Endothelial cell (in vitro differentiated cells): ENCODE measurements around the gene HLF. TPM values are rescaled to one million over a fixed set of nuclear protein-coding genes. Genes with fewer than 3 reads are reported as not detected.

Experiments used
- DNase-seq: peaks from one replicate; pipeline ENCODE4 v3.0.0; 2021; ENCODE audit warnings: low spot score
- H3K27ac Mint-ChIP-seq: one replicate; pipeline ENCODE4 v1.8.0; 2021; ENCODE audit warnings: mixed read lengths, inconsistent platforms; ENCODE audit not compliant: unreplicated experiment
- H3K27me3 Mint-ChIP-seq: one replicate; pipeline ENCODE4 v1.8.0; 2021; ENCODE audit warnings: mild to moderate bottlenecking, moderate library complexity, mixed read lengths, inconsistent platforms; ENCODE audit not compliant: unreplicated experiment
- H3K36me3 Mint-ChIP-seq: one replicate; pipeline ENCODE4 v1.8.0; 2021; ENCODE audit warnings: mild to moderate bottlenecking, low read depth, mixed read lengths, inconsistent platforms; ENCODE audit not compliant: unreplicated experiment
- H3K4me1 Mint-ChIP-seq: one replicate; pipeline ENCODE4 v1.8.0; 2021; ENCODE audit warnings: mild to moderate bottlenecking, mixed read lengths, inconsistent platforms; ENCODE audit not compliant: unreplicated experiment
- H3K4me3 Mint-ChIP-seq: one replicate; pipeline ENCODE4 v1.8.0; 2021; ENCODE audit warnings: mild to moderate bottlenecking, mixed read lengths, inconsistent platforms; ENCODE audit not compliant: unreplicated experiment
- H3K9me3 Mint-ChIP-seq: one replicate; pipeline ENCODE4 v1.8.0; 2021; ENCODE audit warnings: mixed read lengths, inconsistent platforms; ENCODE audit not compliant: unreplicated experiment
- CTCF ChIP-seq: fragments of 200-600 bp; sonication (generic); IDR thresholded peaks from one replicate; pipeline ENCODE4 v1.5.0; 2021; ENCODE audit warnings: antibody characterized with exemption; ENCODE audit not compliant: unreplicated experiment
- total RNA-seq: library from RNA; stranded (reverse); fragmentation: NEBNext Ultra II Directional; extraction: Animal tissue kit (Norgen Biotek cat#: 25700); gene quantifications from one replicate; pipeline ENCODE4 v1.2.1, GENCODE V29; 2021; ENCODE audit not compliant: unreplicated experiment

Gene HLF
- total RNA-seq, 1 donor from 2014 or later, result not detected

- Mint-ChIP-seq H3K9me3 (no peaks in the 10 kb centered on the region), H3K4me3 (no peak overlapping the region), H3K4me1 (peaks cover 6% of the 10 kb centered on the region), H3K36me3 (no peaks in the 10 kb centered on the region), H3K27ac (no peak overlapping the region), H3K27me3 (peaks cover 6% of the 10 kb centered on the region)
- no peak for DNase-seq
- no peak for TF ChIP-seq CTCF
These were observed 14.4 kb downstream of the HLF start for GRCh38 chr17:55279203-55279602.

- no peak for TF ChIP-seq CTCF
- Mint-ChIP-seq H3K4me3 (no peak overlapping the region), H3K27me3 (peaks cover 6% of the 10 kb centered on the region), H3K4me1 (peaks cover 8% of the 10 kb centered on the region), H3K9me3 (no peaks in the 10 kb centered on the region), H3K36me3 (no peaks in the 10 kb centered on the region), H3K27ac (no peak overlapping the region)
- DNase-seq, result no peak
These were observed 15.0 kb downstream of the HLF start for GRCh38 chr17:55279788-55280187.

- no peak for TF ChIP-seq CTCF
- H3K4me1 Mint-ChIP-seq, result peaks cover 8% of the 10 kb centered on the region
- H3K27me3 Mint-ChIP-seq, result peaks cover 6% of the 10 kb centered on the region
- H3K9me3 Mint-ChIP-seq, result no peaks in the 10 kb centered on the region
- no peak for DNase-seq
- H3K27ac Mint-ChIP-seq, result no peak overlapping the region
- H3K4me3 Mint-ChIP-seq, result no peak overlapping the region
- no peaks in the 10 kb centered on the region for H3K36me3 Mint-ChIP-seq
These were observed 15.5 kb downstream of the HLF start for GRCh38 chr17:55280212-55280611.

GRCh38 chr17:55281649-55282378 is 17.1 kb downstream of the HLF start:
- Mint-ChIP-seq H3K4me1 (peaks cover 8% of the 10 kb centered on the region), H3K9me3 (no peaks in the 10 kb centered on the region), H3K4me3 (no peak overlapping the region), H3K36me3 (no peaks in the 10 kb centered on the region), H3K27ac (no peak overlapping the region), H3K27me3 (peaks cover 6% of the 10 kb centered on the region)
- no peak for DNase-seq
- no peak for TF ChIP-seq CTCF

- no peak for DNase-seq
- Mint-ChIP-seq H3K27me3 (peaks cover 6% of the 10 kb centered on the region), H3K4me1 (peaks cover 8% of the 10 kb centered on the region), H3K4me3 (no peak overlapping the region), H3K36me3 (no peaks in the 10 kb centered on the region), H3K27ac (no peak overlapping the region), H3K9me3 (no peaks in the 10 kb centered on the region)
- no peak for TF ChIP-seq CTCF
These were observed 17.6 kb downstream of the HLF start for GRCh38 chr17:55282379-55282702.
